Lower leg skin (tissue), 3 donors: ENCODE measurements around the gene UBE3D.

ENCODE experiments used
- CTCF ChIP-seq, 3 donors: fragments of 450-650 bp; IDR thresholded peaks; one replicate each; pipeline ENCODE4 v1.5.1; 2016; ENCODE audit warnings: antibody characterized with exemption in 3 of 3, mild to moderate bottlenecking in 3 of 3, moderate library complexity in 2 of 3
- POLR2A ChIP-seq, 2 donors: fragments of 450-650 bp; IDR thresholded peaks; one replicate each; pipeline ENCODE4 v1.6.1; 2016 to 2017; ENCODE audit warnings: antibody characterized with exemption in 2 of 2, mild to moderate bottlenecking in 1 of 2, moderate library complexity in 1 of 2

- TF ChIP-seq CTCF (IDR thresholded peaks at IDR 0.05) (no peak), POLR2A (IDR thresholded peaks at IDR 0.05) (no peak)
These were observed 157.0 kb downstream of the UBE3D start for GRCh38 chr6:82908661-82909060.
